22Rv1 (cell line): ENCODE measurements around the gene SIX6.

ENCODE experiments used
- CTCF ChIP-seq: fragments of 450-650 bp; IDR thresholded peaks from 2 replicates; pipeline ENCODE4 v1.5.1; 2017; ENCODE audit warnings: mild to moderate bottlenecking
- ZFX ChIP-seq: fragments of 450-650 bp; IDR thresholded peaks from 2 replicates; pipeline ENCODE4 v1.6.1; 2017; ENCODE audit warnings: antibody characterized with exemption, borderline replicate concordance

GRCh38 chr14:60510254-60510950 is 1.5 kb downstream of the SIX6 start:
- TF ChIP-seq CTCF (no peak), ZFX (no peak)
